HepG2 (cell line): Measurements from ENCODE around the gene ETFRF1. TPM values are rescaled to one million over a fixed set of nuclear protein-coding genes. Genes with fewer than 3 reads are reported as not detected.

ENCODE experiments used
- ATAC-seq: fragments of 200-7000 bp; cut with Tn5 transposase; 3 replicates; pipeline ENCODE4 v1.9.1; 2020; ENCODE audit warnings: mild to moderate bottlenecking, moderate library complexity
- BruUV-seq: library from RNA; stranded (reverse); fragments of 400-500 nt; replicated peaks from 2 replicates; lab custom pipeline; 2021; lab: Mats Ljungman, UMichigan
- CTCF ChIA-PET: fragments of 300-600 bp; formaldehyde crosslinking; extraction: SDS; loops from one replicate; lab custom pipeline; 2021; ENCODE audit warnings: low total read pairs, inconsistent platforms, low intra/inter-chr PET ratio; lab: Yijun Ruan, JAX
- POLR2A ChIA-PET: fragments of 350-600 bp; sonication (Branson Sonifier 250); formaldehyde crosslinking; loops from one replicate; lab custom pipeline; 2020; ENCODE audit warnings: antibody characterized with exemption, inconsistent platforms; lab: Yijun Ruan, JAX
- DNase-seq: peaks from one replicate; pipeline ENCODE4 v3.0.0-alpha.2; 2015; ENCODE audit warnings: low spot score
- FAIRE-seq: peaks from 3 replicates; lab custom pipeline; 2011; peaks lifted over from hg19 to GRCh38; lab: Jason Lieb, UNC
- H2AFZ ChIP-seq: one replicate; pipeline ENCODE4 v1.6.1; 2011; ENCODE audit warnings: low read length, inconsistent platforms
- H3K27ac ChIP-seq: fragments of 300-600 bp; 3 replicates; pipeline ENCODE4 v1.8.0; 2011; ENCODE audit warnings: mixed run types, mild to moderate bottlenecking, mixed read lengths, low read length, inconsistent platforms; ENCODE audit not compliant: insufficient read depth; ENCODE audit errors: extremely low read length
- H3K27me3 ChIP-seq, 2 experiments: fragments of 200-600 bp in 1 of 2; 2 replicates in 1 of 2; 3 replicates in 1 of 2; pipeline versions ENCODE4 v1.6.0 to v1.8.0; 2011; ENCODE audit warnings: low read length in 2 of 2, mild to moderate bottlenecking in 2 of 2, moderate library complexity in 2 of 2, inconsistent platforms in 1 of 2; ENCODE audit not compliant: insufficient read depth in 2 of 2, control insufficient read depth in 1 of 2
- H3K36me3 ChIP-seq, 2 experiments: fragments of 200-600 bp in 1 of 2; replicated peaks in 1 of 2; 2 replicates in 1 of 2; 3 replicates in 1 of 2; pipeline versions ENCODE4 v1.5.1 to v1.8.0; 2011; ENCODE audit warnings: low read length in 2 of 2, inconsistent platforms in 1 of 2; ENCODE audit not compliant: insufficient read depth in 2 of 2, control insufficient read depth in 1 of 2
- H3K4me1 ChIP-seq: 2 replicates; pipeline ENCODE4 v1.5.1; 2012; ENCODE audit warnings: low read length, inconsistent platforms; ENCODE audit not compliant: insufficient read depth
- H3K4me2 ChIP-seq: 2 replicates; pipeline ENCODE4 v1.6.0; 2011; ENCODE audit warnings: low read depth, low read length, inconsistent platforms
- H3K4me3 ChIP-seq, 3 experiments: fragments of 200-600 bp in 1 of 3; sonication (generic), shearing (Covaris generic) in 1 of 3; replicated peaks in 1 of 3; 2 replicates each; pipeline ENCODE4 v1.5.1; 2011 to 2016; ENCODE audit warnings: low read length in 3 of 3, inconsistent platforms in 2 of 3, low read depth in 2 of 3, mild to moderate bottlenecking in 2 of 3, control low read depth in 1 of 3, mixed read lengths in 1 of 3; ENCODE audit not compliant: insufficient read depth in 1 of 3
- H3K79me2 ChIP-seq: one replicate; pipeline ENCODE4 v1.6.1; 2011; ENCODE audit warnings: low read length, inconsistent platforms; ENCODE audit not compliant: insufficient read depth
- H3K9ac ChIP-seq: 2 replicates; pipeline ENCODE4 v1.6.0; 2011; ENCODE audit warnings: mild to moderate bottlenecking, low read depth, low read length, inconsistent platforms; ENCODE audit not compliant: insufficient read depth
- H3K9me3 ChIP-seq: 2 replicates; pipeline ENCODE4 v1.5.1; 2012; ENCODE audit warnings: mild to moderate bottlenecking, low read length
- H4K20me1 ChIP-seq: 2 replicates; pipeline ENCODE4 v1.6.0; 2011; ENCODE audit warnings: inconsistent platforms, mild to moderate bottlenecking, low read length, moderate library complexity; ENCODE audit not compliant: insufficient read depth
- AGO2 ChIP-seq: fragments of 200-400 bp; formaldehyde crosslinking; optimal IDR thresholded peaks from 2 replicates; pipeline ENCODE3; 2017; ENCODE audit warnings: mild to moderate bottlenecking, low read depth, low read length, moderate library complexity
- ARNTL ChIP-seq: sonication (generic); formaldehyde crosslinking; IDR thresholded peaks from 2 replicates; pipeline ENCODE4 v1.4.0; 2020; ENCODE audit warnings: mild to moderate bottlenecking, missing genetic modification reagents
- ATAD3A ChIP-seq: sonication (generic); formaldehyde crosslinking; IDR thresholded peaks from 2 replicates; pipeline ENCODE4 v1.4.0; 2020; ENCODE audit warnings: missing genetic modification reagents
- BRD4 ChIP-seq: sonication (generic); formaldehyde crosslinking; IDR thresholded peaks from 2 replicates; pipeline ENCODE4 v1.4.0; 2020; ENCODE audit warnings: missing genetic modification reagents
- EP300 ChIP-seq, 3 experiments: sonication (generic) in 1 of 3; formaldehyde crosslinking in 1 of 3; IDR thresholded peaks; 2 replicates each; pipeline versions ENCODE4 v1.5.1 to v1.6.1; 2011 to 2020; ENCODE audit warnings: low read depth in 2 of 3, low read length in 2 of 3, borderline replicate concordance in 1 of 3, improper control_type of control experiment in 1 of 3, mild to moderate bottlenecking in 1 of 3, missing genetic modification reagents in 1 of 3, moderate library complexity in 1 of 3
- HNRNPH1 ChIP-seq: fragments of 200-400 bp; formaldehyde crosslinking; optimal IDR thresholded peaks from 2 replicates; pipeline ENCODE3; 2017; ENCODE audit warnings: mild to moderate bottlenecking, low read depth, low read length
- JDP2 ChIP-seq: sonication (generic); formaldehyde crosslinking; IDR thresholded peaks from 2 replicates; pipeline ENCODE4 v1.8.1; 2022; ENCODE audit warnings: missing genetic modification reagents, borderline replicate concordance
- PRDM10 ChIP-seq: sonication (generic); formaldehyde crosslinking; IDR thresholded peaks from 2 replicates; pipeline ENCODE4 v1.4.0; 2020; ENCODE audit warnings: low read depth, missing genetic modification reagents
- SCMH1 ChIP-seq: sonication (generic); formaldehyde crosslinking; IDR thresholded peaks from 2 replicates; pipeline ENCODE4 v1.9.0; 2021; ENCODE audit warnings: missing genetic modification reagents, mild to moderate bottlenecking, borderline replicate concordance
- SUZ12 ChIP-seq: fragments of 150-350 bp; IDR thresholded peaks from 2 replicates; pipeline ENCODE4 v1.6.1; 2014; ENCODE audit warnings: low read depth, low read length
- TBX3 ChIP-seq: fragments of 450-650 bp; IDR thresholded peaks from 2 replicates; pipeline ENCODE4 v1.6.1; 2017; ENCODE audit warnings: antibody characterized with exemption, mild to moderate bottlenecking, inconsistent platforms, borderline replicate concordance
- ZNF343 ChIP-seq: sonication (generic); formaldehyde crosslinking; IDR thresholded peaks from 2 replicates; pipeline ENCODE4 v1.4.0; 2020; ENCODE audit warnings: mild to moderate bottlenecking, missing genetic modification reagents
- ZNF382 ChIP-seq: sonication (generic); formaldehyde crosslinking; IDR thresholded peaks from 2 replicates; pipeline ENCODE4 v1.5.0; 2020; ENCODE audit warnings: missing genetic modification reagents, mild to moderate bottlenecking, borderline replicate concordance
- ZNF724P ChIP-seq: sonication (generic); formaldehyde crosslinking; IDR thresholded peaks from 2 replicates; pipeline ENCODE4 v1.8.0; 2022; ENCODE audit warnings: missing genetic modification reagents, borderline replicate concordance
- ZNF83 ChIP-seq: sonication (generic); formaldehyde crosslinking; IDR thresholded peaks from 2 replicates; pipeline ENCODE4 v1.4.0; 2020; ENCODE audit warnings: missing genetic modification reagents, mild to moderate bottlenecking, borderline replicate concordance
- ZNF850 ChIP-seq: sonication (generic); formaldehyde crosslinking; conservative IDR thresholded peaks from 2 replicates; pipeline ENCODE4 v1.9.0; 2021; ENCODE audit warnings: mild to moderate bottlenecking, missing genetic modification reagents
- WGBS: methylation state at CpG from one replicate; pipeline ENCODE4 v1.1.6; 2017; ENCODE audit warnings: low lambda C conversion rate; 5-methylcytosine and 5-hydroxymethylcytosine counted together
- in situ Hi-C: cut with HindIII; loops from 2 replicates; pipeline ENCODE4 v1.10.0; 2017; ENCODE audit warnings: low pct_unique_long_range_greater_than_20kb; ENCODE audit not compliant: extremely low pct_ligation_motif_present
- intact Hi-C: fragments of 100-400 bp; cut with micrococcal nuclease; formaldehyde crosslinking; loops from one replicate; pipeline ENCODE4 v1.10.0; 2022; ENCODE audit not compliant: unreplicated experiment
- polyA plus RNA-seq, 8 experiments: library from polyadenylated mRNA; depleted of rRNA in 3 of 8; stranded (reverse) in 7 of 8; unstranded in 1 of 8; fragments of >200 nt; fragmentation: Illumina TruSeq in 4 of 8; extraction: Trizol in 4 of 8; gene quantifications; 2 replicates each; pipeline versions ENCODE4 v1.2.1 to v1.2.3, GENCODE V29; 2011 to 2016; ENCODE audit warnings: low read depth in 4 of 8, missing spikeins in 1 of 8, mixed read lengths in 1 of 8; ENCODE audit not compliant: insufficient read depth in 1 of 8
- total RNA-seq, 5 experiments: library from RNA; depleted of rRNA; stranded (reverse); fragments of >200 nt; fragmentation: Illumina TruSeq; extraction: Trizol; gene quantifications; 2 replicates each; pipeline ENCODE4 v1.2.3, GENCODE V29; 2016; ENCODE audit warnings: low read depth in 1 of 5

Gene ETFRF1
- total and polyA plus RNA-seq, 2 of the 13 experiments (the other 11 are each of a cell fraction or from before 2014, with no cell fraction given) = 6.8 to 7.0 TPM

GRCh38 chr12:25152055-25152454, 43.0 kb upstream of the ETFRF1 start:
- H3K4me3 ChIP-seq = no peak overlapping the region
- H3K9me3 ChIP-seq = no peaks in the 10 kb centered on the region
- no peaks in the 10 kb centered on the region for H3K36me3 ChIP-seq
- no peak for TF ChIP-seq BRD4 (CRISPR knock-in tag)
- no peak for TF ChIP-seq HNRNPH1
- no peak for TF ChIP-seq SUZ12
- no peak for TF ChIP-seq EP300 (IDR thresholded peaks at IDR 0.05; ENCODE audit: low read depth in 2 of 2, low read length in 2 of 2)
- no peak for TF ChIP-seq EP300 (CRISPR knock-in tag; IDR thresholded peaks at IDR 0.05; ENCODE audit: borderline replicate concordance)
- TF ChIP-seq TBX3 = no peak
- no peak for TF ChIP-seq ZNF343 (CRISPR knock-in tag)
- TF ChIP-seq ZNF382 = no peak
- no peak for TF ChIP-seq AGO2
- no peak for TF ChIP-seq JDP2
- TF ChIP-seq ZNF83 (CRISPR knock-in tag) = no peak
- no peak for TF ChIP-seq ARNTL (CRISPR knock-in tag)
- no peak for TF ChIP-seq ZNF724P (CRISPR knock-in tag)
- TF ChIP-seq ATAD3A (CRISPR knock-in tag) = no peak
- no peak for TF ChIP-seq ZNF850 (CRISPR knock-in tag)
- TF ChIP-seq SCMH1 (CRISPR knock-in tag) = no peak
- TF ChIP-seq PRDM10 = no peak
- WGBS = 29% methylated on average over 5 of the region's 5 CpGs
- intact Hi-C loops = no loop called here
- ATAC-seq (no peak), DNase-seq (no peak), FAIRE-seq (no peak)
- no peak overlapping the region for H3K4me2 ChIP-seq
- BruUV-seq = no TSS peak
- in situ Hi-C loops = no loop called here
- H3K27ac ChIP-seq = no peak overlapping the region
- H2AFZ ChIP-seq = no peak overlapping the region
- no peaks in the 10 kb centered on the region for H4K20me1 ChIP-seq
- H3K27me3 ChIP-seq = no peaks in the 10 kb centered on the region
- ChIA-PET CTCF (no interaction called here), POLR2A (no interaction called here)
- H3K79me2 ChIP-seq = no peaks in the 10 kb centered on the region
- H3K9ac ChIP-seq = no peak overlapping the region
- peaks cover 5% of the 10 kb centered on the region; the same call in 1 of the 2 replicates for H3K4me1 ChIP-seq
